GM12891 (cell line): ENCODE data around the gene RAE1.

ENCODE experiments used
- PAX5 ChIP-seq: IDR thresholded peaks from 2 replicates; pipeline ENCODE4 v1.6.1; 2011; ENCODE audit warnings: low read length, moderate library complexity, mild to moderate bottlenecking; ENCODE audit not compliant: insufficient read depth, severe bottlenecking
- POLR2AphosphoS5 ChIP-seq: IDR thresholded peaks from 2 replicates; pipeline ENCODE4 v1.6.1; 2011; ENCODE audit warnings: low read depth, low read length, control low read depth
- TAF1 ChIP-seq: IDR thresholded peaks from 2 replicates; pipeline ENCODE4 v1.6.1; 2011; ENCODE audit warnings: low read depth, low read length, control low read depth

- TF ChIP-seq POLR2AphosphoS5 (no peak), PAX5 (no peak), TAF1 (no peak)
Observed at GRCh38 chr20:57410924-57411323, 59.9 kb downstream of the RAE1 start.
